ENCODE measurements around the gene RXRG.

The RXRG gene

GRCh38 chr1:165483412-165483811 lies 38.5 kb upstream of the RXRG start:
- no peak overlapping the region for H3K27ac ChIP-seq
- no peak for TF ChIP-seq ZFX (IDR thresholded peaks at IDR 0.05)
- TF ChIP-seq CTCF (conservative IDR thresholded peaks at IDR 0.05), result no peak

- H3K27ac ChIP-seq, result no peak overlapping the region
- no peak for TF ChIP-seq ZFX (IDR thresholded peaks at IDR 0.05)
- TF ChIP-seq CTCF (conservative IDR thresholded peaks at IDR 0.05), result no peak
Observed at GRCh38 chr1:165481820-165482532, 37.0 kb upstream of the RXRG start.

- no peak for TF ChIP-seq CTCF (conservative IDR thresholded peaks at IDR 0.05)
- no peak for TF ChIP-seq ZFX (IDR thresholded peaks at IDR 0.05)
- no peak overlapping the region for H3K27ac ChIP-seq
Observed at GRCh38 chr1:165476776-165477175, 31.9 kb upstream of the RXRG start.

GRCh38 chr1:165474196-165474595 lies 29.3 kb upstream of the RXRG start:
- no peak for TF ChIP-seq ZFX (IDR thresholded peaks at IDR 0.05)
- TF ChIP-seq CTCF (conservative IDR thresholded peaks at IDR 0.05), result no peak
- H3K27ac ChIP-seq, result no peak overlapping the region

- no peak overlapping the region for H3K27ac ChIP-seq
- TF ChIP-seq CTCF (conservative IDR thresholded peaks at IDR 0.05), result no peak
- TF ChIP-seq ZFX (IDR thresholded peaks at IDR 0.05), result no peak
Observed at GRCh38 chr1:165473081-165473480, 28.2 kb upstream of the RXRG start.

GRCh38 chr1:165468726-165469249 lies 23.9 kb upstream of the RXRG start:
- TF ChIP-seq ZFX (IDR thresholded peaks at IDR 0.05), result no peak
- no peak for TF ChIP-seq CTCF (conservative IDR thresholded peaks at IDR 0.05)
- H3K27ac ChIP-seq, result no peak overlapping the region

GRCh38 chr1:165468253-165468652 lies 23.3 kb upstream of the RXRG start:
- H3K27ac ChIP-seq, result no peak overlapping the region
- TF ChIP-seq CTCF (conservative IDR thresholded peaks at IDR 0.05) (no peak), ZFX (IDR thresholded peaks at IDR 0.05) (no peak)

Measured in C4-2B (cell line).